NCI-H1105 treated with DMSO at 0.1 percent for 48 hours (cell line): ENCODE data around the gene THOC2.
"Not testable (repeated sequence)": the region's sequence is repeated elsewhere in the genome, so short reads cannot be mapped to it uniquely, and the experiment has no call there.

Experiments
- DNase-seq: peaks from one replicate; lab custom pipeline; 2025; lab: John Stamatoyannopoulos, UW

Gene THOC2

DNA sequence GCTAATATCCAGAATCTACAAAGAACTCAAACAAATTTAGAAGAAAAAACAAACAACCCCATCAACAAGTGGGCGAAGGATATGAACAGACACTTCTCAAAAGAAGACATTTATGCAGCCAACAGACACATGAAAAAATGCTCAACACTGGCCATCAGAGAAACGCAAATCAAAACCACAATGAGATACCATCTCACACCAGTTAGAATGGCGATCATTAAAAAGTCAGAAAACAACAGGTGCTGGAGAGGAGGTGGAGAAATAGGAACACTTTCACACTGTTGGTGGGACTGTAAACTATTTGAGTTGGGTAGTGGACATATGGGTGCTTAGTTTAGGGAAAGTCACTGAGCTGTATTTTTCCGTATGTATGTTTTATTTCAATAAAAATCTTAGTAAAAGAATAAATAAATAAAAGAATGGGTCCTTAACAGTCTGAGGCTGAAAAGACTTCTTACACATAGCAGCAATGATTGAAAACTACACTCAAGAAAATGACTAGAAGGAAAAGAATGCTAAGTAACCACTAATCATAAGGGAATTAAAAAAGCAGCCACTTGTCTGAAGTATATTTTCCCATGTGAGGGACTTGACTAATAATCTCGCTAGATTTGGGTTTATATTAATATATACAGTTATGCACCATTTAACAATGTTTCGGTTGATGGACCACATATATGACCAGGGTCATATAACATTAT is 68.2 kb downstream of the THOC2 start:
- not testable (repeated sequence) for DNase-seq

GRCh38 chrX:123663720-123664119 is 69.1 kb downstream of the THOC2 start:
- not testable (repeated sequence) for DNase-seq

GRCh38 chrX:123656507-123656906 is 76.3 kb downstream of the THOC2 start:
- DNase-seq, result not testable (repeated sequence)

GRCh38 chrX:123648811-123649181 is 84.1 kb downstream of the THOC2 start:
- DNase-seq, result not testable (repeated sequence)

GRCh38 chrX:123648028-123648810 is 84.6 kb downstream of the THOC2 start:
- no peak for DNase-seq

GRCh38 chrX:123647244-123647643 is 85.6 kb downstream of the THOC2 start:
- no peak for DNase-seq

GRCh38 chrX:123629502-123629901 is 103.3 kb downstream of the THOC2 start:
- DNase-seq, result no peak

DNA sequence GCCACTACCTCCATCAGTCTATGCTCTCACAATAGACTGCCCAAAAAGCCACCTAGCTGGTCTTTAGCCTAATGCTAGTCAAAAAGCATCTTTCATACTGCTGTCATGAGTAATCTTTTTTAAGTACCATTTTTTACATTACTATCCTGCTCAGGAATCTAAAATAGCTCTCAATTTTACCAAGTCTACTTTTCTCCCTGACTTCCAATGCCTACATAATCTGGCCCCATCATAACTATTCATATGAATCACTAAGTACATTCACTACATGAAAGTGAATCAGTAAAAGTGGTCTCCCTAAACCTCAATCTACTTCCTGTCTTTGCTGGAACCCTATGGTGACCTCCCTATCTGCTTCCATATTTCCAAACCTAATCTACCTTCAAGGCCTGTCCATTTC is 105.9 kb downstream of the THOC2 start:
- no peak for DNase-seq

DNA sequence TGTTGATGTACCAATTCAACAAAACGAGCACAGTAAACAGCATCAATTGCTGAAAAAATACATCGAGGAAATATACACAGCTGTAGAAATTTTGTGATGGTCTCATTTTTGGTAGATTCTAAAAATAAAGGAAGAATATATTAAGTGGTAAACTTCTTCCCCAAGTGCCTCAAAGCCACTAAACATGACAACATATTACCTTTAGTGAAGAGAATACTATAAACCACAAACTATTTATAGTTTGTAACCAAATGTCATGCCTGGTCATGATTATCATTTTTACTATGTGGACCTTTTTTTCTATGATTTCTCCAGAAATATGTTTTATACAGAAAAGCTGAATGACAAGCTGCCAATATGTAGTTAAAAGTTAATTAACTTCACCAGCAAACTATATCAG is 106.9 kb downstream of the THOC2 start:
- no peak for DNase-seq

GRCh38 chrX:123625477-123625876 is 107.4 kb downstream of the THOC2 start:
- no peak for DNase-seq

- no peak for DNase-seq
Observed at GRCh38 chrX:123617007-123617406, 115.8 kb downstream of the THOC2 start.

- DNase-seq, result no peak
Observed at GRCh38 chrX:123610915-123611314, 121.9 kb downstream of the THOC2 start.

DNA sequence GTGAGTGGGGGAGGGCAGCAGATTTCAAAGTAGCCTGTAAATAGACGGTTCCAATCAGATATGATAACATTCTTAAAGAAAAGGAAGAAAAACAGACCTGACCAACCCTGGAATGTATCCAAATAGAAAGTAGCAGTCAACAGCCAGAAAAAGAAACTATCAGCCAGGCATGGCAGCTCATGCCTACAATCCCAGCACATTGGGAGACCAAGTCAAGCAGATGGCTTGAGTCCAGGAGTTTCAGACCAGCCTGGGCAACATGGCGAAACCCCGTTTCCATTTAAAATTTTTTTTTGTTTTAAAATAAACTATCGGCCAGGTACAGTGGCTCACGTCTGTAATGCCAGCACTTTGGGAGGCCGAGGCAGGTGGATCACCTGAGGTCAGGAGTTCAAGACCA is 125.0 kb downstream of the THOC2 start:
- no peak for DNase-seq

GRCh38 chrX:123607270-123607669 is 125.6 kb downstream of the THOC2 start:
- no peak for DNase-seq

DNA sequence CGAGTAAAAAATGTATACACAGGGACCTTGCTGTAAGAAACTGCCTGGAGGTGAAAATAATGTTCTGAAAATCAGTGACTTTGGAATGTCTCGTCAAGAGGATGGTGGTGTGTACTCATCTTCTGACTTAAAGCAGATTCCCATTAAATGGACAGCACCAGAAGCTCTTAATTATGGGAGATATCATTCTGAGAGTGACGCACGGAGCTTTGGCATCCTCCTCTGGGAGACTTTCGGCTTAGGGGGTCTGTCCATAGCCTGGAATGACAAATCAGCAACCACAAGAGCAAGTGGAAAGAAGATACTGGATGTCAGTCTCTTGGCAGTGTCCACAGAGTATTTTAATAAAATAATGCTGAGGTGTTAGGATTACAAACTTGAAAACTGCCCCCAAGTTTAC is 129.4 kb downstream of the THOC2 start:
- no peak for DNase-seq

- no peak for DNase-seq
Observed at GRCh38 chrX:123601437-123601836, 131.4 kb downstream of the THOC2 start.

- no peak for DNase-seq
Observed at GRCh38 chrX:123600181-123600580, 132.7 kb downstream of the THOC2 start.

DNA sequence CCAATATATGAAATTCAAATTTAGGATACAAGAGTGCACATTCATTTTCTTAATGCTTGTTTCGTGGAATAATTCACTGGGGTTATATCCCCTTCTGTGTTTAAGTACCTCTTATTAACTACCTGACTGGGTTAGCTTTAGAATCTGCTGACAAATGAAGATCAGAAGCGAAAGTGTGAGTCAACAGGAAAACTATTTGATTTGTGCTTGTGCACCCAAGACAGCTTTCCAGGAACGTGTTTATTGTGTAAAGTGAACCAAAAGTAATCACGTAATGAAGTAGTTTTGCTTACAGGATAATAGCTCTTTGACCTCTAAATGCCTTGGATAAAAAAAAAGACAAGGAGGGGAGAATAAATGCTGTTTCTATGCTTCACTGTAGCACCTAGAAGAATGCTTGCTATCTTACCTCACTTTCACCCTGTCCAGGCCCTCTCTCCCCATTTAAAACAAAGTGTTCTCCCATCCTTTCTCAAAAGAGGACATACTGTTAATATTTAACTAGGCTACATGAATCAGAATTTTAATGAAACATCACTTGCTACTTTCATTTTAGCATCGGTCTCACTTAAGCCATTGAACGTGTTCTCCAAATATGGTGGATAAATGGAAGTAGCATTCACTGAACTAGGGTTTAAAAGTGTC is 141.9 kb downstream of the THOC2 start:
- no peak for DNase-seq

GRCh38 chrX:123588723-123589122 is 144.1 kb downstream of the THOC2 start:
- no peak for DNase-seq

- no peak for DNase-seq
Observed at GRCh38 chrX:123581586-123581985, 151.3 kb downstream of the THOC2 start.

- DNase-seq, result no peak
Observed at GRCh38 chrX:123580792-123581191, 152.1 kb downstream of the THOC2 start.

- not testable (repeated sequence) for DNase-seq
Observed at GRCh38 chrX:123574027-123574426, 158.8 kb downstream of the THOC2 start.

GRCh38 chrX:123570011-123570590 is 162.8 kb downstream of the THOC2 start:
- no peak for DNase-seq
